Spinal cord (tissue), 10 donors: ENCODE results near the gene UVRAG. TPM values are rescaled to one million over a fixed set of nuclear protein-coding genes. Genes with fewer than 3 reads are reported as not detected.

Experiments used
- DNase-seq, 6 donors: peaks; one replicate each; pipeline versions ENCODE4 v3.0.0 to v3.0.0-alpha.2; 2013 to 2015; ENCODE audit warnings: low spot score in 6 of 6, low read depth in 4 of 6
- H3K27ac ChIP-seq: one replicate; pipeline ENCODE4 v1.5.1; 2013; ENCODE audit warnings: low read depth, low read length, control low read depth
- H3K27me3 ChIP-seq: one replicate; pipeline ENCODE4 v1.6.1; 2013; ENCODE audit warnings: low read length; ENCODE audit not compliant: control insufficient read depth, insufficient read depth
- H3K36me3 ChIP-seq: one replicate; pipeline ENCODE4 v1.6.1; 2013; ENCODE audit warnings: low read length; ENCODE audit not compliant: control insufficient read depth, insufficient read depth
- H3K4me1 ChIP-seq: one replicate; pipeline ENCODE4 v1.6.1; 2013; ENCODE audit warnings: low read length; ENCODE audit not compliant: control insufficient read depth, insufficient read depth
- H3K4me3 ChIP-seq: one replicate; pipeline ENCODE4 v1.5.1; 2013; ENCODE audit warnings: low read depth, low read length, control low read depth
- H3K9me3 ChIP-seq: one replicate; pipeline ENCODE4 v1.6.1; 2013; ENCODE audit warnings: low read length; ENCODE audit not compliant: control insufficient read depth, insufficient read depth
- WGBS: methylation state at CpG from one replicate; pipeline ENCODE4 v1.1.5; 2013; ENCODE audit warnings: missing lambda C conversion rate; ENCODE audit not compliant: insufficient coverage; 5-methylcytosine and 5-hydroxymethylcytosine counted together
- polyA plus RNA-seq, 2 donors: library from polyadenylated mRNA; unstranded; fragments of 120-200 nt; gene quantifications; one replicate each; pipeline ENCODE4 v1.2.1, GENCODE V29; 2013; ENCODE audit not compliant: insufficient read length in 2 of 2
- total RNA-seq, 2 donors: library from RNA; depleted of rRNA in 1 of 2; stranded (reverse); fragments of 120-200 nt in 1 of 2; fragments of >200 nt in 1 of 2; gene quantifications; one replicate each; pipeline versions ENCODE4 v1.2.3 to v1.2.4, GENCODE V29; 2013 to 2014
- donor health status: healthy.

The UVRAG gene
- total and polyA plus RNA-seq, 4 donors = 17.8 to 40.8 (median 22.3) TPM

DNA sequence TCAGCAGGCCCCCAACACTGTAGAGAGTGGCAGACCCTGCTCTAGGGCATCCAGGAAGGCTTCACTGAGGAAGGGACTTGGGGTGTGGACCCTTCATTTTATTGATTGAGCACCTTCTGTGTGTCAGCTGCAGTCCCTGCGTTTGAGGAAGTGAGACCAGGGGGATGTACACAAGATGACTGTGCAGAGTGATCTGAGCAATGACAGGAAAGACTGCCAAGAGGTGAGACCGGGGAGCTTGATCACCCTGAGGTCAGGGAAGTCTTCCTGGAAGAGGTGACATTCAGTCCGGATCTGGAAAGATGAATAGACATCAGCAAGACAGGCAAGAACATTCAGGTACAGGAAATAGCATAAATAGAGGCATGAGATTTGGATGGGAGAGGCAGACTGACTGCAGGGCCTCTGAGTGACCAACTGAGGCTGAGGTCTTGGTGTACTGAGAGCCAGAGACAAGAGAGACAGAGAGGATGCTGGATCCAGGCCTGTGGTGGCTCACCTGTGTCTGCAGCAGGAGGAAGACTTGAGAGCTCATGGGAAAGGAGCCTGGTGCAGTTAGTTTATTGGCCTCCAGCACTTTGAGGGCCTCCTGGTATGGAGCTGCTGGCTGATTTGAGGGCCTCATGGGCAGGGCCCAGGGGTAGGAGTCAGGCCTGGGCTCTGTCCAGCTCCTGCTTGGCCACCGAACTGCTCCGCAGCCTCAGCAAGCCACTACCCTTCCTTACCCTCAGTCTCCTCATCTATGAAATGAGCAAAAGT is 41.2 kb upstream of the UVRAG start:
- H3K9me3 ChIP-seq = no peaks in the 10 kb centered on the region
- no peak overlapping the region for H3K27ac ChIP-seq
- 93% methylated on average over 5 of the region's 5 CpGs for WGBS
- H3K4me1 ChIP-seq = peaks cover 5% of the 10 kb centered on the region
- no peaks in the 10 kb centered on the region for H3K36me3 ChIP-seq
- no peak overlapping the region for H3K4me3 ChIP-seq
- peaks cover 9% of the 10 kb centered on the region for H3K27me3 ChIP-seq
- DNase-seq = no peak

GRCh38 chr11:75775056-75775455 is 40.0 kb upstream of the UVRAG start:
- Histone ChIP-seq H3K4me3 (no peak overlapping the region), H3K36me3 (no peaks in the 10 kb centered on the region), H3K27ac (no peak overlapping the region), H3K9me3 (no peaks in the 10 kb centered on the region), H3K4me1 (no peaks in the 10 kb centered on the region), H3K27me3 (peaks cover 3% of the 10 kb centered on the region)
- DNase-seq = no peak
- 60% methylated on average over 1 of the region's 3 CpGs for WGBS

- Histone ChIP-seq H3K4me1 (no peaks in the 10 kb centered on the region), H3K4me3 (no peak overlapping the region), H3K27ac (no peak overlapping the region), H3K9me3 (no peaks in the 10 kb centered on the region), H3K27me3 (no peaks in the 10 kb centered on the region), H3K36me3 (no peaks in the 10 kb centered on the region)
- DNase-seq = no peak
- 87% methylated on average over 4 of the region's 4 CpGs for WGBS
Observed at GRCh38 chr11:75776546-75776945, 38.5 kb upstream of the UVRAG start.

DNA sequence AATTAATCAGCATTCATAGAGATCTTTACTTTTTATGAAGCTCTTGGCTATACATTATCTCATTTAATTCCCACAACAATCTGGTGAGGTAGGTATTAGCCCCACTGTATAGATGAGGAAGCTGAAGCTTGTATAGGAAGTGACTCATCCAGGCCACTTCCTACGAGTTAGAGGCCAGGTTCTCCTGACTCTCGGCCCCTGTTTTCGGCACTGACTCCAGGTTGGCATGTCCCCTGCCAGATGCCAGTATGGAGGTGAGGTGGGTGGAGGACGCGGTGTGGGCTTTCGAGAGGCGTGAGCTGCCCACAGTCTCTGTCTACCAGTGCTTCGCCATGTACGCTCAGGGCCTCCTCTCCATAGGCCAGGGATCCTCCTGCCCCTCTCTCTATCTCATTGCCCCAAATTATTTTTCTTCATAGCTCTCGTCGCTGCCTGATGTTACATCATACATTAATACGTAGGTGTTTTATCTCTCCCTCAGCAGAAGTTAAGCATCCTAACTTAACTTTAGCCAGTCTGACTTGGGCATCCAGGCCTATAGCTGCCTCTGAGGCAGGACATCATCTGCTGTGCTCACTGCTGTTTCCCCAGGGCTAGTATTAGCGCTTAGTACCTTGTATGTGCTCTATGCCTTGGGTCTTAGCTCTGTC is 37.4 kb upstream of the UVRAG start:
- Histone ChIP-seq H3K9me3 (no peaks in the 10 kb centered on the region), H3K27ac (no peak overlapping the region), H3K4me1 (no peaks in the 10 kb centered on the region), H3K27me3 (no peaks in the 10 kb centered on the region), H3K4me3 (no peak overlapping the region), H3K36me3 (no peaks in the 10 kb centered on the region)
- no peak for DNase-seq
- WGBS = 100% methylated on average over 8 of the region's 13 CpGs

DNA sequence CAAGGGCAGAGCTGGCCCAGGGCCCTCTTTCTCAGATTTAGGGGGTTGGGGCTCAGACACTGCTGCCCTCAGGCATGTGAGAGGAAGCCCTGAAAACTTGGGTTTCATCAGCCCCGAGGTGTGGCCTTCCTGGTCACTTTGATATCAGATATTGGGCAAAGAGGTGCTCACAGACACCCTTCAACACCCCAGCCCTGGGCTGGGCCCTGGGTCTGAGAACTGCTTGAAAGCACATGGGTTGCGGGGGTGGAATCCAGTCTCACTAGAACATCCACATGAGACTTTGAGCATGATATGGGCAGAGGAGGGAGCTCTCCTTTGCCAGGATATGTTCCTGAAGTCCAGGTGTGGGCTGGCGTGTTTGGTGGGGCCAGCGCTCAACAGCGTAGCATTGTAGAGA is 36.0 kb upstream of the UVRAG start:
- Histone ChIP-seq H3K4me1 (no peaks in the 10 kb centered on the region), H3K36me3 (no peaks in the 10 kb centered on the region), H3K9me3 (no peaks in the 10 kb centered on the region), H3K4me3 (no peak overlapping the region), H3K27me3 (no peaks in the 10 kb centered on the region), H3K27ac (no peak overlapping the region)
- no peak for DNase-seq
- WGBS = 96% methylated on average over 4 of the region's 5 CpGs

DNA sequence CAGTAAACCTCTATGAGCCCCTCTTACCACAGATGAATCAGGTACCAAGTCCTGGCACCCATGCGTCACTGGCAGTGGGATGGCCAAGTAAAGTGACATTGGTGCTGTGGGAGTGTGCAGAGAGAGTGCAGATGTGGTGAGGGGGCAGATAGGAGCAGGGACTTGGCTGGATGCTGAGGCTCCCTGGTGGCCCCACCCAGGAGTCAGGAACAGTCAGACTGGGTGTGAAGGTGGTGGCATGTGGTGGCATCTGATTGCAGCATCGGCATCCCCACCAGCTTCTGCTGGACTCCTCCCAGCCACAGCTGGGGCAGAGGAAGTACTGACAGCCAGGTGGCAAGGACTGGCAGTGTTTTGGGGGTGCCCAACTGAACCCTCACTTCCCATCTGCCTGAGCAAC is 35.0 kb upstream of the UVRAG start:
- H3K4me1 ChIP-seq = no peaks in the 10 kb centered on the region
- 94% methylated on average over 1 of the region's 2 CpGs for WGBS
- H3K36me3 ChIP-seq = no peaks in the 10 kb centered on the region
- no peak overlapping the region for H3K4me3 ChIP-seq
- no peaks in the 10 kb centered on the region for H3K27me3 ChIP-seq
- DNase-seq = no peak
- H3K27ac ChIP-seq = no peak overlapping the region
- H3K9me3 ChIP-seq = no peaks in the 10 kb centered on the region

- Histone ChIP-seq H3K27ac (no peak overlapping the region), H3K36me3 (no peaks in the 10 kb centered on the region), H3K9me3 (no peaks in the 10 kb centered on the region), H3K4me3 (no peak overlapping the region), H3K27me3 (no peaks in the 10 kb centered on the region), H3K4me1 (no peaks in the 10 kb centered on the region)
- no peak for DNase-seq
- 63% methylated on average over 1 of the region's 3 CpGs for WGBS
Observed at GRCh38 chr11:75780888-75781287, 34.1 kb upstream of the UVRAG start.

GRCh38 chr11:75781296-75781695 is 33.7 kb upstream of the UVRAG start:
- Histone ChIP-seq H3K4me1 (no peaks in the 10 kb centered on the region), H3K27ac (no peak overlapping the region), H3K36me3 (no peaks in the 10 kb centered on the region), H3K27me3 (no peaks in the 10 kb centered on the region), H3K4me3 (no peak overlapping the region), H3K9me3 (no peaks in the 10 kb centered on the region)
- 94% methylated on average over 6 of the region's 7 CpGs for WGBS
- no peak for DNase-seq

- WGBS = no CpG with 5 or more reads among the region's 9 CpGs
- H3K4me3 ChIP-seq = no peak overlapping the region
Observed at GRCh38 chr11:75781831-75782230, 33.2 kb upstream of the UVRAG start.

More at GRCh38 chr11:75781831-75782230, 33.2 kb upstream of the UVRAG start:
- no peaks in the 10 kb centered on the region for H3K4me1 ChIP-seq
- H3K9me3 ChIP-seq = no peaks in the 10 kb centered on the region
- no peak for DNase-seq
- no peaks in the 10 kb centered on the region for H3K36me3 ChIP-seq
- H3K27ac ChIP-seq = no peak overlapping the region
- H3K27me3 ChIP-seq = no peaks in the 10 kb centered on the region
